Loucy (cell line): ENCODE data around the gene C11orf68.

Experiments
- H2AFZ ChIP-seq: fragments of 200-600 bp; sonication (generic); 2 replicates; pipeline ENCODE4 v1.6.0; 2016; ENCODE audit warnings: antibody characterized with exemption, mild to moderate bottlenecking, low read length, moderate library complexity
- H3F3A ChIP-seq: fragments of 200-600 bp; 2 replicates; pipeline ENCODE4 v1.6.0; 2016; ENCODE audit warnings: antibody characterized with exemption, low read depth, mild to moderate bottlenecking
- H3K27me3 ChIP-seq: fragments of 200-600 bp; sonication (generic); 2 replicates; pipeline ENCODE4 v1.6.1; 2014; ENCODE audit warnings: low read length, mild to moderate bottlenecking; ENCODE audit not compliant: insufficient read depth, poor library complexity, severe bottlenecking
- H3K36me3 ChIP-seq: fragments of 200-600 bp; sonication (generic); 2 replicates; pipeline ENCODE4 v1.6.1; 2016; ENCODE audit warnings: low read length; ENCODE audit not compliant: insufficient read depth
- H3K4me1 ChIP-seq: fragments of 200-600 bp; sonication (generic); 2 replicates; pipeline ENCODE4 v1.5.1; 2014; ENCODE audit warnings: low read length, mild to moderate bottlenecking; ENCODE audit not compliant: insufficient read depth, poor library complexity, severe bottlenecking
- H3K4me2 ChIP-seq: fragments of 200-600 bp; sonication (generic); 2 replicates; pipeline ENCODE4 v1.6.0; 2014; ENCODE audit warnings: antibody characterized with exemption, low read length, low read depth, mild to moderate bottlenecking; ENCODE audit not compliant: poor library complexity, severe bottlenecking
- H3K4me3 ChIP-seq: fragments of 200-600 bp; sonication (generic); 2 replicates; pipeline ENCODE4 v1.5.1; 2014; ENCODE audit warnings: low read length, mild to moderate bottlenecking, mixed read lengths; ENCODE audit not compliant: poor library complexity, severe bottlenecking
- H3K79me2 ChIP-seq: fragments of 200-600 bp; sonication (generic); 2 replicates; pipeline ENCODE4 v1.6.1; 2014; ENCODE audit warnings: low read length; ENCODE audit not compliant: insufficient read depth
- H3K9ac ChIP-seq: fragments of 200-600 bp; sonication (generic); 2 replicates; pipeline ENCODE4 v1.6.0; 2014; ENCODE audit warnings: mild to moderate bottlenecking, low read depth, low read length, moderate library complexity; ENCODE audit not compliant: poor library complexity, severe bottlenecking
- H3K9me2 ChIP-seq: fragments of 200-600 bp; sonication (generic); replicated peaks from 2 replicates; pipeline ENCODE4 v1.6.1; 2016; ENCODE audit warnings: low read depth, low read length, mixed read lengths
- H3K9me3 ChIP-seq: fragments of 200-600 bp; sonication (generic); 2 replicates; pipeline ENCODE4 v1.6.1; 2014; ENCODE audit warnings: mild to moderate bottlenecking, antibody characterized with exemption, low read length, low read depth; ENCODE audit not compliant: insufficient read depth
- H4K20me1 ChIP-seq: fragments of 200-600 bp; sonication (generic); 2 replicates; pipeline ENCODE4 v1.6.0; 2014; ENCODE audit warnings: antibody characterized with exemption, low read length, mild to moderate bottlenecking; ENCODE audit not compliant: insufficient read depth, poor library complexity, severe bottlenecking
- CTCF ChIP-seq: fragments of 200-600 bp; sonication (generic); conservative IDR thresholded peaks from 2 replicates; pipeline ENCODE4 v1.5.1; 2014; ENCODE audit warnings: mild to moderate bottlenecking, antibody characterized with exemption, low read length
- EZH2phosphoT487 ChIP-seq: fragments of 200-600 bp; IDR thresholded peaks from 2 replicates; pipeline ENCODE4 v1.6.1; 2018; ENCODE audit warnings: antibody characterized with exemption, mild to moderate bottlenecking, moderate library complexity, borderline replicate concordance

Gene C11orf68

DNA sequence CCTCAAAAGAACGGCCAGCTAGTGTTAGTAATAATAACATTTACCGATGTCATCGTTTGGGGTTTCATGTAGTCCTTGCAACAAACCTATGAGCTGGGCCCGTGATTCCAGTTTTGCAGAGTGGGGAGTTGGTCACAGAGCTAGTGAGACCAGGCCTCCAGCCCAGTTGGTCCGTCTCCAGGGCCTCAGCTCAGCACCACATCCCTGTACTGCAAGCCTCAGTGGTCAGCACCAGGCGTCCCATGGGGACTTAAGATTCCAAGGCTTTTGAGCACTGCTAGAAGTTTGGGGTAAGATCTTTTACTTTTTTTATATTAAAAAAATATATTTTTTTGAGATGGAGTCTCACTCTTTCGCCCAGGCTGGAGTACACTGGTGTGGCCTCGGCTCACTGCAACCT, 25.3 kb upstream of the C11orf68 start:
- Histone ChIP-seq H3K4me3 (no peak overlapping the region), H3K9me2 (no peaks in the 10 kb centered on the region), H3K4me1 (no peaks in the 10 kb centered on the region), H3K36me3 (no peaks in the 10 kb centered on the region), H4K20me1 (no peaks in the 10 kb centered on the region), H2AFZ (no peak overlapping the region), H3K9ac (no peak overlapping the region), H3K4me2 (no peak overlapping the region), H3K79me2 (no peaks in the 10 kb centered on the region), H3K27me3 (no peaks in the 10 kb centered on the region), H3K9me3 (no peaks in the 10 kb centered on the region), H3F3A (no peaks in the 10 kb centered on the region)
- no peak for TF ChIP-seq CTCF
- no peak for TF ChIP-seq EZH2phosphoT487

DNA sequence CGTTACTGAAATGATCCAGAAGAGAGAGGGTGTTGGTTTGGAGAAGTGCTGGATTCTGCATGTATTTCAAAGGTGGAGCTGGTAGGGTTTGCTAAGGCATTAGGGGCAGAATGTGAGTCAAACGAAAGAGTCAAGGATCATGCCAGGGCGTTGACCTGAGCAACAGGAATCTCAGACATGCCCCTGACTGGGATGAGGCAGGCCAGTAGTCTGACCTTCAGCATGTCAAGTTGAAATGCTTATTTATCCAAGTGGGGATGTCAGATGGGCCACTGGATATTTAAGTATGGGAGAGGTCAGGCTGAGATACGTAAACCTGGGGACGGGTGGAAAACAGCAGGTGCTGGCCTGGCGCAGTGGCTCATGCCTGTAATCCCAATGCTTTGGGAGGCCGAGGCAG, 23.7 kb upstream of the C11orf68 start:
- H3K79me2 ChIP-seq = no peaks in the 10 kb centered on the region
- H2AFZ ChIP-seq = no peak overlapping the region
- no peaks in the 10 kb centered on the region for H4K20me1 ChIP-seq
- no peaks in the 10 kb centered on the region for H3F3A ChIP-seq
- no peak overlapping the region for H3K4me2 ChIP-seq
- no peak overlapping the region for H3K9ac ChIP-seq
- TF ChIP-seq EZH2phosphoT487 = no peak
- no peak for TF ChIP-seq CTCF
- H3K4me3 ChIP-seq = no peak overlapping the region
- H3K4me1 ChIP-seq = no peaks in the 10 kb centered on the region
- no peaks in the 10 kb centered on the region for H3K9me2 ChIP-seq
- no peaks in the 10 kb centered on the region for H3K27me3 ChIP-seq
- no peaks in the 10 kb centered on the region for H3K9me3 ChIP-seq
- H3K36me3 ChIP-seq = no peaks in the 10 kb centered on the region

DNA sequence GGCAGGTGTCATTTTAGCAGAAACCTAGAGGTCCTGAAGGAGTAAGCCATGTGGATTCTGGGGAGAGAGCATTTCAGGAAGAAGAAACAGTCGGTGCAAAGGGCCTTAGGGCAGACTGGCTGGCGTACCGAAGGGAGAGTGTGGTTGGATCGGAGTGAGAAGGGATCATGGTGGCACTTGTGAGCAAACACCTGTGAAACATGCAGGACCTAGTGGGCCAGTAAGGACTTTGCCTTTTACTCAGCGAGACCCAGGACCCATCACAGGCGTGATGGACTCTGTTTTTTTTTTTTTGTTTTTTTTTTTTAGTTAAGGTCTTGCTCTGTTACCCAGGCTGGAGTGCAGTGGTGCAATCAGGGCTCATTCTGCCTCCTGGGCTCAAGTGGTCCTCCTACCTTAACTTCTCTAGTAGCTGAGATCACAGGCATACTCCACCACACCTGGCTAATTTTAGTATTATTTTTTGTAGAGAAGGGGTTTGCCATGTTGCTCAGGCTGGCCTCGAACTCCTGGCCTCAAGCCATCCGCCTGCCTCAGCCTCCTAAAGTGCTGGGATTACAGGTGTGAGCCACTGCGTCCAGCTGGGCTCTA, 23.0 kb upstream of the C11orf68 start:
- Histone ChIP-seq H3K4me1 (no peaks in the 10 kb centered on the region), H3K9me3 (no peaks in the 10 kb centered on the region), H3K27me3 (no peaks in the 10 kb centered on the region), H3K9ac (no peak overlapping the region), H4K20me1 (no peaks in the 10 kb centered on the region), H3K36me3 (no peaks in the 10 kb centered on the region), H2AFZ (no peak overlapping the region), H3F3A (no peaks in the 10 kb centered on the region), H3K79me2 (no peaks in the 10 kb centered on the region), H3K4me3 (no peak overlapping the region), H3K9me2 (no peaks in the 10 kb centered on the region), H3K4me2 (no peak overlapping the region)
- TF ChIP-seq EZH2phosphoT487 = no peak
- no peak for TF ChIP-seq CTCF
